Transverse colon (tissue), 4 donors: ENCODE data around the gene DTNBP1.

Experiments
- CTCF ChIP-seq, 5 experiments: fragments of 200-600 bp in 3 of 5; fragments of 450-650 bp in 2 of 5; sonication (generic) in 3 of 5; IDR thresholded peaks; 1 replicate in 2 of 5; 2 replicates in 3 of 5; pipeline ENCODE4 v1.5.1; 2016 to 2017; ENCODE audit warnings: antibody characterized with exemption in 5 of 5, inconsistent platforms in 3 of 5, mild to moderate bottlenecking in 2 of 5, moderate library complexity in 1 of 5
- POLR2AphosphoS5 ChIP-seq, 3 donors: sonication (generic); formaldehyde crosslinking; IDR thresholded peaks; one replicate each; pipeline ENCODE4 v1.6.1; 2016; ENCODE audit warnings: antibody characterized with exemption in 3 of 3

DNA sequence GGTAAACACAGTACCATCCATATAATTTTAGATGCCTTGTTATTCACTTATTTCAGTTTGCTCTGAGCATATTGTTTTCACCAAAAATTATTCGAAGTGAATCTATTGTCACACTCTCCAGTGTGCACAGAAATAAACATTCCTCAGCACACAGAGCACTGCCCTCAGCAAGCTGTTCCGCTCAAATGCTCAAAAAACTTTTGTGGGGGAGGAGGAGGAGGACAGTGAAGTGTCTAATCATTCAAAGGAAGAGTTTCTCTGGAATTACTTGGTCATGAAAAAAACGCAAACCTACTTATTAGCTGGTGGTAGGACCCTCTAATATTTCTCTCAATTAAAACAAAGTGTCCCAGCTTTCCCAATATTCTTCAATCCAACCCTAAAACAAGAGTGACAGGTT, 88.3 kb downstream of the DTNBP1 start:
- no peak for TF ChIP-seq CTCF (IDR thresholded peaks at IDR 0.05)
- TF ChIP-seq POLR2AphosphoS5 (IDR thresholded peaks at IDR 0.05), result no peak
